Measurements from ENCODE around the gene FLT1.

- TF ChIP-seq, protein P1, sequence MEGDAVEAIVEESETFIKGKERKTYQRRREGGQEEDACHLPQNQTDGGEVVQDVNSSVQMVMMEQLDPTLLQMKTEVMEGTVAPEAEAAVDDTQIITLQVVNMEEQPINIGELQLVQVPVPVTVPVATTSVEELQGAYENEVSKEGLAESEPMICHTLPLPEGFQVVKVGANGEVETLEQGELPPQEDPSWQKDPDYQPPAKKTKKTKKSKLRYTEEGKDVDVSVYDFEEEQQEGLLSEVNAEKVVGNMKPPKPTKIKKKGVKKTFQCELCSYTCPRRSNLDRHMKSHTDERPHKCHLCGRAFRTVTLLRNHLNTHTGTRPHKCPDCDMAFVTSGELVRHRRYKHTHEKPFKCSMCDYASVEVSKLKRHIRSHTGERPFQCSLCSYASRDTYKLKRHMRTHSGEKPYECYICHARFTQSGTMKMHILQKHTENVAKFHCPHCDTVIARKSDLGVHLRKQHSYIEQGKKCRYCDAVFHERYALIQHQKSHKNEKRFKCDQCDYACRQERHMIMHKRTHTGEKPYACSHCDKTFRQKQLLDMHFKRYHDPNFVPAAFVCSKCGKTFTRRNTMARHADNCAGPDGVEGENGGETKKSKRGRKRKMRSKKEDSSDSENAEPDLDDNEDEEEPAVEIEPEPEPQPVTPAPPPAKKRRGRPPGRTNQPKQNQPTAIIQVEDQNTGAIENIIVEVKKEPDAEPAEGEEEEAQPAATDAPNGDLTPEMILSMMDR (IDR thresholded peaks at IDR 0.05): no peak
- no peak for TF ChIP-seq POLR2A (IDR thresholded peaks at IDR 0.05)
Observed at GRCh38 chr13:28447989-28448388, 46.9 kb downstream of the FLT1 start.
